Neuronal stem cell (in vitro differentiated cells): Measurements from ENCODE around the gene CCNG2.

ENCODE experiments used
- DNase-seq: peaks from one replicate; pipeline ENCODE4 v3.0.0-alpha.2; 2013; ENCODE audit warnings: low spot score
- H2AFZ ChIP-seq: one replicate; pipeline ENCODE4 v1.6.1; 2013; ENCODE audit warnings: mild to moderate bottlenecking, low read length, inconsistent platforms
- H2AK5ac ChIP-seq: 2 replicates; pipeline ENCODE4 v1.6.1; 2013; ENCODE audit warnings: low read depth, mild to moderate bottlenecking, inconsistent platforms, low read length, moderate library complexity, mixed read lengths
- H2BK120ac ChIP-seq: 2 replicates; pipeline ENCODE4 v1.6.1; 2013; ENCODE audit warnings: low read depth, mild to moderate bottlenecking, inconsistent platforms, low read length, moderate library complexity, mixed read lengths
- H2BK12ac ChIP-seq: one replicate; pipeline ENCODE4 v1.6.1; 2013; ENCODE audit warnings: low read length, inconsistent platforms
- H2BK15ac ChIP-seq: 2 replicates; pipeline ENCODE4 v1.6.1; 2013; ENCODE audit warnings: mild to moderate bottlenecking, low read length, inconsistent platforms, mixed read lengths
- H2BK5ac ChIP-seq: one replicate; pipeline ENCODE4 v1.6.1; 2013; ENCODE audit warnings: inconsistent platforms, mild to moderate bottlenecking, low read length, moderate library complexity
- H3K14ac ChIP-seq: one replicate; pipeline ENCODE4 v1.6.1; 2013; ENCODE audit warnings: low read length, inconsistent platforms
- H3K18ac ChIP-seq: 2 replicates; pipeline ENCODE4 v1.6.1; 2013; ENCODE audit warnings: low read length, inconsistent platforms
- H3K23ac ChIP-seq: 2 replicates; pipeline ENCODE4 v1.6.1; 2013; ENCODE audit warnings: low read depth, mild to moderate bottlenecking, mixed read lengths, low read length, inconsistent platforms; ENCODE audit not compliant: poor library complexity
- H3K27ac ChIP-seq: replicated peaks from 3 replicates; pipeline ENCODE4 v1.5.1; 2013; ENCODE audit warnings: low read length, inconsistent platforms
- H3K27me3 ChIP-seq, 3 experiments: 2 replicates each; pipeline ENCODE4 v1.6.1; 2013; ENCODE audit warnings: low read length in 3 of 3, mild to moderate bottlenecking in 2 of 3, inconsistent platforms in 1 of 3, low read depth in 1 of 3, mixed read lengths in 1 of 3, moderate library complexity in 1 of 3; ENCODE audit not compliant: control insufficient read depth in 3 of 3, insufficient read depth in 3 of 3
- H3K36me3 ChIP-seq, 2 donors: replicated peaks in 1 of 2; 2 replicates each; pipeline ENCODE4 v1.6.1; 2013; ENCODE audit warnings: low read length in 2 of 2; ENCODE audit not compliant: control insufficient read depth in 2 of 2, insufficient read depth in 2 of 2
- H3K4ac ChIP-seq: 2 replicates; pipeline ENCODE4 v1.6.1; 2013; ENCODE audit warnings: inconsistent platforms, mild to moderate bottlenecking, low read length, moderate library complexity
- H3K4me1 ChIP-seq, 2 donors: 1 replicate in 1 of 2; 2 replicates in 1 of 2; pipeline ENCODE4 v1.6.1; 2013; ENCODE audit warnings: low read length in 2 of 2, low read depth in 1 of 2; ENCODE audit not compliant: control insufficient read depth in 2 of 2, insufficient read depth in 1 of 2
- H3K4me2 ChIP-seq: one replicate; pipeline ENCODE4 v1.6.1; 2013; ENCODE audit warnings: mild to moderate bottlenecking, low read length, inconsistent platforms; ENCODE audit not compliant: insufficient read depth, poor library complexity, severe bottlenecking
- H3K4me3 ChIP-seq, 2 donors: 2 replicates each; pipeline ENCODE4 v1.5.1; 2013; ENCODE audit warnings: low read length in 2 of 2, mild to moderate bottlenecking in 2 of 2, inconsistent platforms in 1 of 2, moderate library complexity in 1 of 2
- H3K79me1 ChIP-seq: one replicate; pipeline ENCODE4 v1.6.1; 2013; ENCODE audit warnings: low read depth, mild to moderate bottlenecking, inconsistent platforms, low read length, moderate library complexity
- H3K9ac ChIP-seq: one replicate; pipeline ENCODE4 v1.6.1; 2013; ENCODE audit warnings: mild to moderate bottlenecking, low read depth, low read length, inconsistent platforms; ENCODE audit not compliant: poor library complexity
- H3K9me3 ChIP-seq, 2 donors: replicated peaks in 1 of 2; 2 replicates each; pipeline versions ENCODE3 to v1.6.1; 2013; ENCODE audit warnings: low read length in 2 of 2, mild to moderate bottlenecking in 2 of 2, inconsistent platforms in 1 of 2, low read depth in 1 of 2, mixed read lengths in 1 of 2, moderate library complexity in 1 of 2; ENCODE audit not compliant: control insufficient read depth in 2 of 2, insufficient read depth in 1 of 2
- H4K8ac ChIP-seq: one replicate; pipeline ENCODE4 v1.6.1; 2013; ENCODE audit warnings: low read depth, mild to moderate bottlenecking, inconsistent platforms, low read length, moderate library complexity
- H4K91ac ChIP-seq: one replicate; pipeline ENCODE4 v1.6.1; 2013; ENCODE audit warnings: low read length, low read depth, mild to moderate bottlenecking, inconsistent platforms; ENCODE audit not compliant: poor library complexity
- WGBS, 2 donors: extraction: QIAGEN DNeasy Blood & Tissue Kit; methylation state at CpG; one replicate each; pipeline ENCODE4 v1.1.7; 2013; ENCODE audit warnings: missing lambda C conversion rate in 2 of 2, mixed read lengths in 1 of 2; ENCODE audit not compliant: insufficient read length in 2 of 2, insufficient replicate concordance in 1 of 2; ENCODE audit errors: extremely low coverage in 2 of 2; 5-methylcytosine and 5-hydroxymethylcytosine counted together

The CCNG2 gene

DNA sequence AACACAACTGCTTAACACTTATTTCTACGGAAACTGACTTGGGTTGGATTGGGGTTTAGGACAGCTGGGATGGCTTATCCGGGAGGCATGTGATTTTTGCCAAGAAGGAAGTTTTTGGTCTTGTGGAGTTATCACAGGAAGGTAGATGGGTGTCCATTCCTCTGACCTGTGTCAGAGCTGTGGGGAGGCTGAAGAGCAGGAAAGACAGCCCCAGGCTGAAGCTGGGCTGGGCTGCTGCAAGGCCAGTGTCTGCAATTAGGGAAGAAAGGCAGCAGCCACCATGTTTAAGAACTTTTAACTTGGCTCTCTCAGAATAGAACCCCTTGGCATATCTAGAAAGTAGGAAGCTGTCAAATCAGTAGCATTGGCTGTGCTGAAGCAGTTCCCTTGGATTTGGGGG is 42.3 kb downstream of the CCNG2 start:
- H2BK15ac ChIP-seq, result no peak overlapping the region
- H2BK5ac ChIP-seq, result no peak overlapping the region
- no CpG with 5 or more reads among the region's 2 CpGs for WGBS, 2 donors
- no peak overlapping the region for H2AFZ ChIP-seq
- no peak overlapping the region for H2BK120ac ChIP-seq
- no peak overlapping the region for H4K8ac ChIP-seq
- H3K9ac ChIP-seq, result no peak overlapping the region
- H3K27ac ChIP-seq, result no peak overlapping the region
- no peak overlapping the region for H3K4me2 ChIP-seq
- H3K23ac ChIP-seq, result no peak overlapping the region
- H3K18ac ChIP-seq, result no peak overlapping the region
- no peak overlapping the region for H2BK12ac ChIP-seq
- H2AK5ac ChIP-seq, result no peak overlapping the region
- H3K9me3 ChIP-seq, result no peaks in the 10 kb centered on the region
- no peaks in the 10 kb centered on the region for H3K36me3 ChIP-seq
- no peak overlapping the region for H3K14ac ChIP-seq
- no peaks in the 10 kb centered on the region for H3K79me1 ChIP-seq
- no peaks in the 10 kb centered on the region for H3K27me3 ChIP-seq
- DNase-seq, result no peak
- no peak overlapping the region for H4K91ac ChIP-seq
- no peak overlapping the region for H3K4me3 ChIP-seq
- H3K4ac ChIP-seq, result no peak overlapping the region
- peaks cover 0 to 3% of the 10 kb centered on the region in 2 donors for H3K4me1 ChIP-seq

DNA sequence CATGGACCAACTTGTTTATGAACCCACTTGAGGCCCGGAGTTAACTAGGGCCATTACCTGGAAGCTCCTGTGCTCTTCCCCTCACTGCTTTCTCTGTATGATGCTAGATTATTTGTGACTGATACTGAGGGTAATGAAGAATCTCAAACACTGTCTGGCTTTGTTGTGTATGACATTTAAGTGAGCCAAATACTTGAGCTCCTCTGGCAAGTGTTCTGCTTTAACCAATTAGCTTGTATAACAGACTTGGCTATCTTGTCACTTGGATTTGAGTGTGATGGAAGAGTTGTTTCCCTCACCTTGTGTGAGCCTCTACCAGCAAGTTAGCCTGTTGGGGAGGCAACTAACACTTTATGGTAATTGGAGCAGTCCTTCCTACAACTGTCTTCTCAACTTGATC is 42.7 kb downstream of the CCNG2 start:
- Histone ChIP-seq H3K27me3 (no peaks in the 10 kb centered on the region), H3K4ac (no peak overlapping the region), H4K91ac (no peak overlapping the region), H2AK5ac (no peak overlapping the region), H3K14ac (no peak overlapping the region), H4K8ac (no peak overlapping the region), H2BK5ac (no peak overlapping the region), H3K27ac (no peak overlapping the region), H3K23ac (no peak overlapping the region), H3K79me1 (no peaks in the 10 kb centered on the region), H3K4me3 (no peak overlapping the region), H2BK12ac (no peak overlapping the region), H3K9me3 (no peaks in the 10 kb centered on the region), H3K4me2 (no peak overlapping the region), H2BK15ac (no peak overlapping the region), H3K18ac (no peak overlapping the region), H2AFZ (no peak overlapping the region), H2BK120ac (no peak overlapping the region), H3K4me1 (peaks cover 0 to 3% of the 10 kb centered on the region in 2 donors), H3K36me3 (no peaks in the 10 kb centered on the region), H3K9ac (no peak overlapping the region)
- no CpG with 5 or more reads among the region's 1 CpG for WGBS, 2 donors
- no peak for DNase-seq

DNA sequence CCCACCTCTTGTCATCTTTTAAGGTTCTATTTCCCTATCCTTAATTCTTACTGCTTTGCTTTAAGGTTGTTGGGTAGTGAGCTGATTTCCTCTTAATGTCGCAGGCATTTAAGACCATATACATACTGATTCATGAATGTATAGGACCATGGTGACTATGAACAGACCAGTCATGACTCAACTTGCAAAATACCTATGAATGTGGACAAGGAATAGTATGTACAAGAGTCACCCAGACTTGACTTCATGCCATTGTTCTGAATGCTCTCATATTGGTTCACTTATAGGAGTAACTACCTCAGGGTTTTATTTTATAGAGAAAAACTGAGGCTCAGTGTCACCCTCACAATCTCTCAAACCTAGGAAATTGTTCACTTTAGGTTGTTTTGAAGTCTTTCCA is 44.3 kb downstream of the CCNG2 start:
- Histone ChIP-seq H3K9ac (no peak overlapping the region), H3K36me3 (no peaks in the 10 kb centered on the region), H3K27me3 (no peaks in the 10 kb centered on the region), H2AK5ac (no peak overlapping the region), H3K23ac (no peak overlapping the region), H4K91ac (no peak overlapping the region), H2BK12ac (no peak overlapping the region), H3K18ac (no peak overlapping the region), H3K27ac (no peak overlapping the region), H3K79me1 (no peaks in the 10 kb centered on the region), H3K4me3 (no peak overlapping the region), H3K14ac (no peak overlapping the region), H4K8ac (no peak overlapping the region), H2BK120ac (no peak overlapping the region), H3K9me3 (no peaks in the 10 kb centered on the region), H3K4me1 (peaks cover 0 to 3% of the 10 kb centered on the region in 2 donors), H2AFZ (no peak overlapping the region), H2BK15ac (no peak overlapping the region), H3K4me2 (no peak overlapping the region), H3K4ac (no peak overlapping the region), H2BK5ac (no peak overlapping the region)
- WGBS, 2 donors, result no CpG with 5 or more reads among the region's 1 CpG
- DNase-seq, result no peak

DNA sequence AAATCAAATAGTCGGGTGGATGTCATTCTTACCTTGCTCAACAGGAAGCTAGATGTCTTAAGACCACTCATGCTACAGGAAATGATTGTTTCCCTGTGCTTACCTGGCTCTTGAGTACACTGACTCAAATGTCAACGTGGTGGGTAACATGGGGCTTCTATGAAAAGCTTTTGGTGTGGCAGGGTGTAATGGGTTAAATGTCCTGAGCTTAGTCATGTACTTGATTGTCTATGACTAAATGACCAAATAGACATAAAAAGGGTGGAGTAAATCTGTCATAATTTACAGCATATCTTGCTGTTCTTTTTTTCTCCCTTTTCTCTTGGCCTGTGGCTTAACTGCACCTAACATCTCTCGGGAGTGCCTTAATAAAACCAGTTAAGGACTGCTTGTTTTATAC is 44.9 kb downstream of the CCNG2 start:
- Histone ChIP-seq H2BK5ac (no peak overlapping the region), H2BK15ac (no peak overlapping the region), H3K14ac (no peak overlapping the region), H2AFZ (no peak overlapping the region), H3K36me3 (no peaks in the 10 kb centered on the region), H2AK5ac (no peak overlapping the region), H3K18ac (no peak overlapping the region), H3K9me3 (no peaks in the 10 kb centered on the region), H2BK120ac (no peak overlapping the region), H3K4me3 (no peak overlapping the region), H3K9ac (no peak overlapping the region), H3K4ac (no peak overlapping the region), H4K8ac (no peak overlapping the region), H3K4me1 (peaks cover 0 to 3% of the 10 kb centered on the region in 2 donors), H2BK12ac (no peak overlapping the region), H4K91ac (no peak overlapping the region), H3K27me3 (peaks cover 0 to under 1% (median 0%) of the 10 kb centered on the region in 3 experiments), H3K23ac (no peak overlapping the region), H3K4me2 (no peak overlapping the region), H3K27ac (no peak overlapping the region), H3K79me1 (no peaks in the 10 kb centered on the region)
- WGBS, 2 donors, result no CpG with 5 or more reads among the region's 3 CpGs
- no peak for DNase-seq
